SKM-1 (cell line): ENCODE data around the gene TACC3.

Experiments used
- DNase-seq: peaks from one replicate; lab custom pipeline; 2025; ENCODE audit not compliant: unreplicated experiment; lab: John Stamatoyannopoulos, UW

The TACC3 gene

GRCh38 chr4:1788254-1788973 is 67.1 kb downstream of the TACC3 start:
- DNase-seq = no peak

- DNase-seq = no peak
Measured at GRCh38 chr4:1789552-1789951, 68.2 kb downstream of the TACC3 start.

GRCh38 chr4:1790005-1790404 is 68.7 kb downstream of the TACC3 start:
- DNase-seq = no peak

- DNase-seq = no peak
Measured at GRCh38 chr4:1792158-1792831, 71.0 kb downstream of the TACC3 start.

- DNase-seq = no peak
Measured at GRCh38 chr4:1792832-1793495, 71.6 kb downstream of the TACC3 start, which contains the start of gene FGFR3. Gene FGFR3, plus strand, starts transcription at chr4:1793293. Its CDS starts 642 bp downstream, at chr4:1793935.

- no peak for DNase-seq
Measured at GRCh38 chr4:1793496-1793840, 72.1 kb downstream of the TACC3 start.

- DNase-seq = no peak
Measured at GRCh38 chr4:1793940-1794808, 72.9 kb downstream of the TACC3 start.
